Neural cell (in vitro differentiated cells): ENCODE measurements around the gene LPCAT1. TPM values are rescaled to one million over a fixed set of nuclear protein-coding genes. Genes with fewer than 3 reads are reported as not detected.
"Not testable (repeated sequence)": the region's sequence is repeated elsewhere in the genome, so short reads cannot be mapped to it uniquely, and the experiment has no call there.

Experiments used
- H2AFZ ChIP-seq: fragments of 200-600, 300-800 bp; sonication (generic), shearing (Covaris generic); 2 replicates; pipeline ENCODE4 v1.6.0; 2014; ENCODE audit warnings: low read depth, mild to moderate bottlenecking, antibody characterized with exemption, low read length, moderate library complexity
- H3F3A ChIP-seq: fragments of 200-600 bp; shearing (Covaris generic); 2 replicates; pipeline ENCODE4 v1.6.1; 2016; ENCODE audit warnings: mild to moderate bottlenecking, moderate library complexity, mixed read lengths, antibody characterized with exemption, low read length; ENCODE audit not compliant: insufficient read depth, poor library complexity, severe bottlenecking
- H3K27ac ChIP-seq: fragments of 200-600, 300-800 bp; sonication (generic), shearing (Covaris generic); 2 replicates; pipeline ENCODE4 v1.5.1; 2014; ENCODE audit warnings: mild to moderate bottlenecking, low read length, moderate library complexity
- H3K27me3 ChIP-seq: fragments of 300-800, 200-600 bp; sonication (generic), shearing (Covaris generic); 2 replicates; pipeline ENCODE4 v1.6.0; 2014; ENCODE audit warnings: mild to moderate bottlenecking, low read depth, low read length, moderate library complexity; ENCODE audit not compliant: insufficient read depth
- H3K36me3 ChIP-seq: fragments of 300-800, 200-600 bp; sonication (generic), shearing (Covaris generic); 2 replicates; pipeline ENCODE4 v1.5.1; 2014; ENCODE audit warnings: mild to moderate bottlenecking, antibody characterized with exemption, low read length, moderate library complexity; ENCODE audit not compliant: insufficient read depth
- H3K4me2 ChIP-seq: fragments of 300-800, 200-600 bp; sonication (generic), shearing (Covaris generic); 2 replicates; pipeline ENCODE4 v1.6.0; 2014; ENCODE audit warnings: mild to moderate bottlenecking, low read length
- H3K4me3 ChIP-seq: fragments of 300-800, 200-600 bp; sonication (generic), shearing (Covaris generic); 2 replicates; pipeline ENCODE4 v1.5.1; 2014; ENCODE audit warnings: mild to moderate bottlenecking, low read length, moderate library complexity
- H3K79me2 ChIP-seq: fragments of 200-600 bp; shearing (Covaris generic); replicated peaks from 2 replicates; pipeline ENCODE4 v1.6.0; 2014; ENCODE audit warnings: mild to moderate bottlenecking, low read length, moderate library complexity; ENCODE audit not compliant: insufficient read depth
- H3K9ac ChIP-seq: fragments of 300-800, 200-600 bp; sonication (generic), shearing (Covaris generic); 2 replicates; pipeline ENCODE4 v1.6.1; 2016; ENCODE audit warnings: mild to moderate bottlenecking, low read length, mixed read lengths
- H3K9me2 ChIP-seq: fragments of 200-600 bp; shearing (Covaris generic); 2 replicates; pipeline ENCODE4 v1.6.1; 2016; ENCODE audit warnings: mild to moderate bottlenecking, low read length, mixed read lengths; ENCODE audit not compliant: insufficient read depth
- H3K9me3 ChIP-seq: fragments of 200-600, 300-800 bp; sonication (generic), shearing (Covaris generic); 2 replicates; pipeline ENCODE4 v1.6.1; 2016; ENCODE audit warnings: mild to moderate bottlenecking, mixed run types, low read length, moderate library complexity, mixed read lengths
- H4K20me1 ChIP-seq: fragments of 200-600 bp; shearing (Covaris generic); 2 replicates; pipeline ENCODE4 v1.6.1; 2016; ENCODE audit warnings: mild to moderate bottlenecking, mixed run types; ENCODE audit not compliant: insufficient read depth
- CTCF ChIP-seq: fragments of 450-650 bp; IDR thresholded peaks from 2 replicates; pipeline ENCODE4 v1.5.1; 2014; ENCODE audit warnings: antibody characterized with exemption, mild to moderate bottlenecking, moderate library complexity; ENCODE audit not compliant: poor library complexity, severe bottlenecking
- EZH2 ChIP-seq: fragments of 200-600, 300-800 bp; shearing (Covaris generic), sonication (generic); IDR thresholded peaks from 2 replicates; pipeline ENCODE4 v1.6.1; 2014; ENCODE audit warnings: antibody characterized with exemption, low read length, borderline replicate concordance, mild to moderate bottlenecking; ENCODE audit not compliant: insufficient read depth, poor library complexity, severe bottlenecking
- MXI1 ChIP-seq: fragments of 450-650 bp; conservative IDR thresholded peaks from 2 replicates; pipeline ENCODE4 v1.6.1; 2014; ENCODE audit warnings: antibody characterized with exemption, mild to moderate bottlenecking; ENCODE audit not compliant: poor library complexity, severe bottlenecking
- POLR2AphosphoS5 ChIP-seq: IDR thresholded peaks from 2 replicates; pipeline ENCODE4 v1.6.1; 2012
- RAD21 ChIP-seq: fragments of 450-650 bp; conservative IDR thresholded peaks from 2 replicates; pipeline ENCODE4 v1.6.1; 2014; ENCODE audit warnings: antibody characterized with exemption, mild to moderate bottlenecking, moderate library complexity
- REST ChIP-seq: IDR thresholded peaks from 2 replicates; pipeline ENCODE4 v1.6.1; 2012; ENCODE audit warnings: borderline replicate concordance
- SMC3 ChIP-seq: fragments of 450-650 bp; conservative IDR thresholded peaks from 2 replicates; pipeline ENCODE4 v1.6.1; 2014; ENCODE audit warnings: antibody characterized with exemption, mild to moderate bottlenecking, moderate library complexity; ENCODE audit not compliant: poor library complexity
- polyA plus RNA-seq: library from polyadenylated mRNA; depleted of rRNA; stranded (reverse); fragments of >200 nt; gene quantifications from 2 replicates; pipeline ENCODE4 v1.2.3, GENCODE V29; 2014

The LPCAT1 gene
- polyA plus RNA-seq, 1 donor from 2014 or later, result 61.8 TPM

- no peak overlapping the region for H3K27ac ChIP-seq
- H2AFZ ChIP-seq, result no peak overlapping the region
- H3K9me3 ChIP-seq, result no peaks in the 10 kb centered on the region
- no peak overlapping the region for H3K9ac ChIP-seq
- no peaks in the 10 kb centered on the region for H3K9me2 ChIP-seq
- no peaks in the 10 kb centered on the region for H3F3A ChIP-seq
- H3K4me2 ChIP-seq, result no peak overlapping the region
- H3K27me3 ChIP-seq, result no peaks in the 10 kb centered on the region
- no peaks in the 10 kb centered on the region for H3K79me2 ChIP-seq
- no peak overlapping the region for H3K4me3 ChIP-seq
- TF ChIP-seq SMC3 (no peak), EZH2 (no peak), REST (no peak), MXI1 (no peak)
- H4K20me1 ChIP-seq, result no peaks in the 10 kb centered on the region
- H3K36me3 ChIP-seq, result no peaks in the 10 kb centered on the region
Observed at GRCh38 chr5:1561402-1561929, 37.7 kb upstream of the LPCAT1 start.

GRCh38 chr5:1560499-1560898 lies 36.7 kb upstream of the LPCAT1 start:
- not testable (repeated sequence) for H3K27ac ChIP-seq, H3K9me2 ChIP-seq, H3K9ac ChIP-seq, H3K79me2 ChIP-seq, H4K20me1 ChIP-seq, H3K4me3 ChIP-seq, H3K9me3 ChIP-seq, H3K27me3 ChIP-seq, H2AFZ ChIP-seq, H3F3A ChIP-seq, H3K4me2 ChIP-seq, H3K36me3 ChIP-seq

GRCh38 chr5:1558944-1559343 lies 35.2 kb upstream of the LPCAT1 start:
- Histone ChIP-seq H3K79me2 (no peaks in the 10 kb centered on the region), H3K36me3 (no peaks in the 10 kb centered on the region), H4K20me1 (no peaks in the 10 kb centered on the region), H3F3A (no peaks in the 10 kb centered on the region), H2AFZ (no peak overlapping the region), H3K27ac (no peak overlapping the region), H3K27me3 (no peaks in the 10 kb centered on the region), H3K9ac (no peak overlapping the region), H3K4me2 (no peak overlapping the region), H3K9me3 (no peaks in the 10 kb centered on the region), H3K4me3 (no peak overlapping the region), H3K9me2 (no peaks in the 10 kb centered on the region)
- no peak for TF ChIP-seq CTCF
- TF ChIP-seq RAD21, result no peak
- TF ChIP-seq POLR2AphosphoS5, result no peak
- TF ChIP-seq SMC3, result no peak
- no peak for TF ChIP-seq REST
- no peak for TF ChIP-seq EZH2
